ENCODE data around the gene EVC2.

The EVC2 gene

GRCh38 chr4:5696341-5696740 is 12.0 kb downstream of the EVC2 start:
- H3K9me3 ChIP-seq (ENCODE audit: insufficient read depth, low read length), result no peaks in the 10 kb centered on the region
- no peak overlapping the region for H3K4me3 ChIP-seq (ENCODE audit: insufficient read length, low read depth)
- no peak for DNase-seq (ENCODE audit: low read depth, low spot score)
- H3K27me3 ChIP-seq (ENCODE audit: insufficient read depth, insufficient read length), result no peaks in the 10 kb centered on the region
- TF ChIP-seq YY1 (IDR thresholded peaks at IDR 0.05; ENCODE audit: insufficient read depth, insufficient read length) (no peak), ZNF274 (IDR thresholded peaks at IDR 0.05; ENCODE audit: low read depth, low read length) (no peak), SUZ12 (IDR thresholded peaks at IDR 0.05; ENCODE audit: extremely low read depth, insufficient read depth, insufficient read length) (no peak)
- no peaks in the 10 kb centered on the region for H3K4me1 ChIP-seq (ENCODE audit: insufficient read depth, insufficient read length)
- H3K36me3 ChIP-seq (ENCODE audit: insufficient read depth, insufficient read length, low read length), result peaks cover 70% of the 10 kb centered on the region
- H3K9ac ChIP-seq (ENCODE audit: insufficient read length, low read depth), result no peak overlapping the region

- Histone ChIP-seq H3K27me3 (ENCODE audit: insufficient read depth, insufficient read length) (no peaks in the 10 kb centered on the region), H3K4me1 (ENCODE audit: insufficient read depth, insufficient read length) (no peaks in the 10 kb centered on the region), H3K9me3 (ENCODE audit: insufficient read depth, low read length) (no peaks in the 10 kb centered on the region), H3K36me3 (ENCODE audit: insufficient read depth, insufficient read length, low read length) (peaks cover 82% of the 10 kb centered on the region), H3K9ac (ENCODE audit: insufficient read length, low read depth) (no peak overlapping the region), H3K4me3 (ENCODE audit: insufficient read length, low read depth) (no peak overlapping the region)
- no peak for TF ChIP-seq SUZ12 (IDR thresholded peaks at IDR 0.05; ENCODE audit: extremely low read depth, insufficient read depth, insufficient read length)
- TF ChIP-seq ZNF274 (IDR thresholded peaks at IDR 0.05; ENCODE audit: low read depth, low read length), result no peak
- no peak for DNase-seq (ENCODE audit: low read depth, low spot score)
Measured at GRCh38 chr4:5693871-5694270, 14.5 kb downstream of the EVC2 start.

- Histone ChIP-seq H3K9me3 (ENCODE audit: insufficient read depth, low read length) (no peaks in the 10 kb centered on the region), H3K36me3 (ENCODE audit: insufficient read depth, insufficient read length, low read length) (peaks cover 82% of the 10 kb centered on the region), H3K4me1 (ENCODE audit: insufficient read depth, insufficient read length) (no peaks in the 10 kb centered on the region), H3K9ac (ENCODE audit: insufficient read length, low read depth) (no peak overlapping the region), H3K4me3 (ENCODE audit: insufficient read length, low read depth) (no peak overlapping the region), H3K27me3 (ENCODE audit: insufficient read depth, insufficient read length) (no peaks in the 10 kb centered on the region)
- TF ChIP-seq ZNF274 (IDR thresholded peaks at IDR 0.05; ENCODE audit: low read depth, low read length), result no peak
- no peak for DNase-seq (ENCODE audit: low read depth, low spot score)
Measured at GRCh38 chr4:5691491-5692132, 16.7 kb downstream of the EVC2 start.

GRCh38 chr4:5689065-5689464 is 19.3 kb downstream of the EVC2 start:
- Histone ChIP-seq H3K27me3 (ENCODE audit: insufficient read depth, insufficient read length) (no peaks in the 10 kb centered on the region), H3K9ac (ENCODE audit: insufficient read length, low read depth) (no peak overlapping the region), H3K36me3 (ENCODE audit: insufficient read depth, insufficient read length, low read length) (peaks cover 90% of the 10 kb centered on the region), H3K4me3 (ENCODE audit: insufficient read length, low read depth) (no peak overlapping the region), H3K4me1 (ENCODE audit: insufficient read depth, insufficient read length) (no peaks in the 10 kb centered on the region), H3K9me3 (ENCODE audit: insufficient read depth, low read length) (no peaks in the 10 kb centered on the region)
- no peak for DNase-seq (ENCODE audit: low read depth, low spot score)
- TF ChIP-seq YY1 (IDR thresholded peaks at IDR 0.05; ENCODE audit: insufficient read depth, insufficient read length) (no peak), ZNF274 (IDR thresholded peaks at IDR 0.05; ENCODE audit: low read depth, low read length) (no peak), SUZ12 (IDR thresholded peaks at IDR 0.05; ENCODE audit: extremely low read depth, insufficient read depth, insufficient read length) (no peak)

- Histone ChIP-seq H3K36me3 (ENCODE audit: insufficient read depth, insufficient read length, low read length) (peaks cover 85% of the 10 kb centered on the region), H3K27me3 (ENCODE audit: insufficient read depth, insufficient read length) (no peaks in the 10 kb centered on the region), H3K9me3 (ENCODE audit: insufficient read depth, low read length) (no peaks in the 10 kb centered on the region), H3K4me3 (ENCODE audit: insufficient read length, low read depth) (no peak overlapping the region), H3K9ac (ENCODE audit: insufficient read length, low read depth) (no peak overlapping the region), H3K4me1 (ENCODE audit: insufficient read depth, insufficient read length) (peaks cover 4% of the 10 kb centered on the region)
- no peak for DNase-seq (ENCODE audit: low read depth, low spot score)
- TF ChIP-seq YY1 (IDR thresholded peaks at IDR 0.05; ENCODE audit: insufficient read depth, insufficient read length) (no peak), SUZ12 (IDR thresholded peaks at IDR 0.05; ENCODE audit: extremely low read depth, insufficient read depth, insufficient read length) (no peak), ZNF274 (IDR thresholded peaks at IDR 0.05; ENCODE audit: low read depth, low read length) (no peak)
Measured at GRCh38 chr4:5686338-5686737, 22.0 kb downstream of the EVC2 start.

- no peak overlapping the region for H3K9ac ChIP-seq (ENCODE audit: insufficient read length, low read depth)
- H3K4me3 ChIP-seq (ENCODE audit: insufficient read length, low read depth), result no peak overlapping the region
- DNase-seq (ENCODE audit: low read depth, low spot score), result no peak
- peaks cover 85% of the 10 kb centered on the region for H3K36me3 ChIP-seq (ENCODE audit: insufficient read depth, insufficient read length, low read length)
- TF ChIP-seq ZNF274 (IDR thresholded peaks at IDR 0.05; ENCODE audit: low read depth, low read length), result no peak
- no peak for TF ChIP-seq YY1 (IDR thresholded peaks at IDR 0.05; ENCODE audit: insufficient read depth, insufficient read length)
- no peak for TF ChIP-seq SUZ12 (IDR thresholded peaks at IDR 0.05; ENCODE audit: extremely low read depth, insufficient read depth, insufficient read length)
- peaks cover 4% of the 10 kb centered on the region for H3K4me1 ChIP-seq (ENCODE audit: insufficient read depth, insufficient read length)
- no peaks in the 10 kb centered on the region for H3K9me3 ChIP-seq (ENCODE audit: insufficient read depth, low read length)
- no peaks in the 10 kb centered on the region for H3K27me3 ChIP-seq (ENCODE audit: insufficient read depth, insufficient read length)
Measured at GRCh38 chr4:5685296-5685695, 23.1 kb downstream of the EVC2 start.

GRCh38 chr4:5683566-5683965 is 24.8 kb downstream of the EVC2 start:
- TF ChIP-seq ZNF274 (IDR thresholded peaks at IDR 0.05; ENCODE audit: low read depth, low read length), result no peak
- no peak for TF ChIP-seq SUZ12 (IDR thresholded peaks at IDR 0.05; ENCODE audit: extremely low read depth, insufficient read depth, insufficient read length)
- no peak for TF ChIP-seq YY1 (IDR thresholded peaks at IDR 0.05; ENCODE audit: insufficient read depth, insufficient read length)
- no peak for DNase-seq (ENCODE audit: low read depth, low spot score)

More at GRCh38 chr4:5683566-5683965, 24.8 kb downstream of the EVC2 start:
- H3K27me3 ChIP-seq (ENCODE audit: insufficient read depth, insufficient read length), result no peaks in the 10 kb centered on the region
- no peak overlapping the region for H3K4me3 ChIP-seq (ENCODE audit: insufficient read length, low read depth)
- no peak overlapping the region for H3K9ac ChIP-seq (ENCODE audit: insufficient read length, low read depth)
- peaks cover 4% of the 10 kb centered on the region for H3K4me1 ChIP-seq (ENCODE audit: insufficient read depth, insufficient read length)
- H3K36me3 ChIP-seq (ENCODE audit: insufficient read depth, insufficient read length, low read length), result peaks cover 75% of the 10 kb centered on the region
- H3K9me3 ChIP-seq (ENCODE audit: insufficient read depth, low read length), result no peaks in the 10 kb centered on the region
